ENCODE data around the gene HYOU1. TPM values are rescaled to one million over a fixed set of nuclear protein-coding genes. Genes with fewer than 3 reads are reported as not detected.
"Not testable (repeated sequence)": the region's sequence is repeated elsewhere in the genome, so short reads cannot be mapped to it uniquely, and the experiment has no call there.

The HYOU1 gene
- total RNA-seq, 1 experiment from 2014 or later: 205 TPM

DNA sequence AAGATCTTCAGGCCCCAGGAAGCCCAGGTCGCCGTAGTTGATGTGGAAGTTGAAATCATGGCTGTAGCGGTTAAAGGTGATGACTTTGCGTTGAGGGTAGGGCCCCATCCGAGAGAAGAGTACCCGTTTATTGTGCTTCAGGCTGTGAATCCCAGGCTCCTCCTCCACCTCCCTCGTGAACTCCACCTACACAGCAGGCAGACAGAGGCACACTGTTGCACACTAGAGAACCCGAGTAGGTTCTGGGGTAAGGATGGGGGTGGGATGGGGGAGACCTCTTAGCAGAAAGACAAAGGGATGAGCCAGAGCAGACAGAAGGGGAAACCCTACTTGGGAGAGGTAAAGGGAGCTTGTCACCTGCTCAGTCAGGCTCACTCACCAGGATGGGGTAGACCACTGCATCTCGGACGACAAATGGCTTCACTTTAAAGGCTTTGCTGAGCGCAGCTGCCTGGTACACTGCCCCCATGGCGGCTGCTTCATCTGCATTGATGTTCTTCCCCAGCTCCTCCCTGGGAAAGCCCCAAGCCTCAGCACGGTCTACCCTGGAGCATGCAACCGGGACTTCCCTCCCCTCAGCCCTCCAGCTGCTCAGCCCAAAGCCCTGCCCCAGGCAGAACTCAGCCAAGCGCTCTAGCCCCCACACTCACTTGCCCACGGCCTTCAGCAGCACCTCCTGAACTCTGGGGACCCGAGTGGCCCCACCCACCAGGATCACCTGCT is 5.4 kb downstream of the HYOU1 start:
- DNase-seq (ENCODE audit: low spot score): no peak
- in situ Hi-C loops (cut with HindIII; ENCODE audit: low sequenced_read_pairs): no loop called here

DNA sequence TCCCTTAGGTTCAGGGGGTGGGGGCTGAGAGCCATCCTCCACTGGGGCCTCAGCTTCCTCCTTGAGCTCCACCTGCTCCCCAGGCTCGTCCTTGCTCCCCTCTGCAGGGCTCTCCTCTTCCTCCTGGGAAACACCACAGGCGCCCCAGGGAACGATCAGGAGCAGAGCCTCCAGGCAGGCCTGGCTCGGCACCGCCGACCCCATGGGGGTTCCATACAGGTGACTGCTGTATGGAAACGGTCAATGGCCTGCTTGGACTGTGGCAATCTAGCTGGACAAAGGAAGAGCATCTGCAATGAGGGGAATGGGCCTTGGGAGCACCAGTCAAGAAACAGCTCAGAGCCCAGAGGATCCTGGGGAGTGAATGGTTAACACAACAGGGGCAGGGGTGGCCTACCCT is 7.9 kb downstream of the HYOU1 start:
- no peak for DNase-seq (ENCODE audit: low spot score)
- in situ Hi-C loops (cut with HindIII; ENCODE audit: low sequenced_read_pairs): no loop called here

DNA sequence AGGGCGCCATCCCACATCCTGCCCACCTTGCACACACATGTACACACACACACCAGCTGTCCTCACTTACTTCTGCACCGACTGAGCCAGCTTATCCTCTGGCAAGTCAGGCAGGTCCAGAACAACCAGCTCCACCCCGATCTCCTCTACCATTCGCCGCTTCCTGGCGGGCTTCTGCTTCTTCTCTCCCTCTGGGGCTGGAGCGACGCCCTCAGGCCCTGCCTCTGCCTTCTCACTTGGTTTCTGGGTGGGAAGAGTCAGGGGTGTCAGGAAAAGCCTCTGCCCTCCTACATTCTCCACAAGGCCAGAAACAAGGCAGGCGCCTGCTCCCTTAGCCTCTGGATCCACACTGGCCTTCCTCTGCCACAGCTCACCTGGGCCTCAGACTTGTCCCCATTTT is 8.4 kb downstream of the HYOU1 start:
- in situ Hi-C loops (cut with HindIII; ENCODE audit: low sequenced_read_pairs): no loop called here
- DNase-seq (ENCODE audit: low spot score): no peak

DNA sequence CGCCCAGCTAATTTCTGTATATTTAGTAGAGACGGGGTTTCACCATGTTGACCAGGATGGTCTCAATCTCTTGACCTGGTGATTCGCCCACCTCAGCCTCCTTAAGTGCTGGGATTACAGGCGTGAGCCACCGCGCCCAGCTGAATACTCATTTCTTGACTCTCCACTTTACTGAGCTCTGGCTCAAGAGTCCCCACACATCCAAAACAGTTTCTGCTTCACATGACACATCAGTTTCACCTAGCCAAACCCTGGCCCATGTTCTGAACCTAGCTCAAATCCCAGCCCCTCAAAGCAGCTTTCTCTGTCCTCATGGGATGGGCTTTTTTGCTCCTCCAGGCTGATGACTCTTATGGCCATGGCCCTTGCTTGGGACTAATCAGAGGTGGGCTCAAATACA is 9.8 kb downstream of the HYOU1 start:
- in situ Hi-C loops (cut with HindIII; ENCODE audit: low sequenced_read_pairs): no loop called here
- no peak for DNase-seq (ENCODE audit: low spot score)

DNA sequence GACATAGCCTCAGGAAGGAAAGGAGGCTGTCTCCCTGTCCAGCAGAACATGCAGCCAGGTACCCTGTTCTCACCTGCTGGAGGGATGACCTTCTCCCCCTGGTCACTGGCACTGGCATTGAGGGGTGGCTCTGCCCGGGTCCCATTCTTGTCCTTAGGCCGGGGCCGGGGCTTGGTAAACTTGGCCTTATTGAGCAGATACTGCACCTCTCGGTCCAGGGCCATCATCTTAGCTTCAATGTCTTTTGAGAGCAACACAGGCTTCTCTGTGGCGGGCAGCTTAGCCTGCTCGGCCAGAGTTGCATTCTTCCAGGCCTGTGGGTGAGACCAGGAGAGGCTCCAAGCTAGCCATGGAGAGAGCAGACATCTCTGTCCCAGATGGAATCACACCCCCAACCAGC is 10.5 kb downstream of the HYOU1 start:
- in situ Hi-C loops (cut with HindIII; ENCODE audit: low sequenced_read_pairs): no loop called here
- no peak for DNase-seq (ENCODE audit: low spot score)

DNA sequence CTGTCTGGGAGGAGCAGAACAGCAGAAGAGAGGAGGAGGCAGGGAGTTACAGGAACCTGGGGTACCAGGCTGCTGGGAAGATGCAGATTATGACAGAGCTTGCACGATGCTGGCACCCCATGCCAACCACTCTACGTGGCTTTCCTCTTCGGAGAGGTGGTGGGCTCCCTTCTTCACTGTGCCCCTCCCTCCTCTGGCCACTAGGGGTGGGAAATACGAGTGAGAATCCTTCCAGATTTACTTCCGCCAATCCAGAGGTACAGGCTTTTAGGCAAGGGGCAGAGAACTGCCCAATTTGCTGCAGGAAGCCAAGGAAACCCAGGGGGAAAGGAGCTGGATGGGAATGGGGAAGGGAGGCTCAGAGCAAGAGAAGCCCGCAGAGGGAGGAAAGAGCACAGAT is 12.3 kb downstream of the HYOU1 start:
- in situ Hi-C loops (cut with HindIII; ENCODE audit: low sequenced_read_pairs): no loop called here
- no peak for DNase-seq (ENCODE audit: low spot score)

DNA sequence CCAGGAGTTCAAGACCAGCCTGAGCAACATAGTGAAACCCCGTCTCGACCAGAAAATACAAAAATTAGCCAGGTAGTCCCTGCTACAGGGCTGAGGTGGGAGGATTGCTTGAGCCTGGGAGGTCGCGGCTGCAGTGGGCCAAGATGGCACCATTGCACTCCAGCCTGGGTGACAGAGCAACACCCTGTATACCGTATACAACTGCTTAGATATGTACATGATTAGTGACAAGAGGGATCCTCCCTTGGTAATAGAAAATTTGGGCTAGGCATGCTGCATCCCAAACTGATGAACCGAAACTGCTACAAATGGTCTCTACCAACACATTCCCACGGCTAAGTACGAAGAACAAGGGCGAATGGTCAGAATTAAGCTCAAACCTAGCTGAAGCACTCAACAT is 14.1 kb downstream of the HYOU1 start:
- in situ Hi-C loops (cut with HindIII; ENCODE audit: low sequenced_read_pairs): no loop called here

DNA sequence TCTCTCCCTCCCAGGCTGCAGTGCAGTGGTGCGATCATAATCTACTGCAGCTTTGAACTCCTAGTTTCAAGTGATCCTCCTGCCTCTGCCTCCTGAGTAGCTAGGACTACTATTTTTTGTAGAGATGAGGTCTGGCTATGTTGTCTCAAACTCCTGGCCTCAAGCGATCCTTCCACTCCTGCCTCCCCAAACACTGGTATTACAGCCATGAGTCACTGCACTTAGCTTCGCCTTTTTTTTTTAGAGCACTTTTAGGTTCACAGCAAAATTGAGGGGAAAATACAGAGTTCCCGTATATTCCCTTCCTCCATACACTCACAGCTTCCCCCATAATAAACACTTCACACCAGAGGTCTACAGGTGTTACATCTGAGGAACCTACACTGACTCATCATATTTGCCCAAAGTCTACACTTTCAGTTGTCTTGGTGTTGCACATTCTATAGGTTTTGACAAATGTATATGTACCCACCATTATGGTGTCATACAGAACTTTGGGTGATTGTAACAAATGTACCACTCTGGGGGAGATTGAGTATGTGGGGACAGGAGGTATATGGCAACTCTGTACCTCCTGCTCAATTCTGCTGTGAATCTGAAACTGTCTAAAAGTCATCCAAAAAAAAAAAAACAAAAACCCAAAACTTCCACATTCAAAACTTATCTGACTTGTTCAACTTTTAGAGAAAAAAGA is 15.0 kb downstream of the HYOU1 start:
- in situ Hi-C loops (cut with HindIII; ENCODE audit: low sequenced_read_pairs): no loop called here
- DNase-seq (ENCODE audit: low spot score): no peak

More for the DNA sequence above, 14.1 kb downstream of the HYOU1 start:
- DNase-seq (ENCODE audit: low spot score): no peak

DNA sequence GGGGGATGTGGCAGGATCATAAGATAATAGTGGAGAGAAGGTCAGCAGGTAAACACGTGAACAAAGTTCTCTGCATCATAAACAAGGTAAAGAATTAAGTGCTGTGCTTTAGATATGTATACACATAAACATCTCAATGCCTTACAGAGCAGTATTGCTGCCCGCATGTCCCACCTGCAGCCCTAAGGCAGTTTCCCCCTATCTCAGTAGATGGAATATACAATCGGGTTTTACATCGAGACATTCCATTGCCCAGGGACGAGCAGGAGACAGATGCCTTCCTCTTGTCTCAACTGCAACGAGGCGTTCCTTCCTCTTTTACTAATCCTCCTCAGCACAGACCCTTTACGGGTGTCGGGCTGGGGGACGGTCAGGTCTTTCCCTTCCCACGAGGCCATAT is 17.5 kb downstream of the HYOU1 start:
- DNase-seq (ENCODE audit: low spot score); in situ Hi-C loops (cut with HindIII; ENCODE audit: low sequenced_read_pairs): not testable (repeated sequence)

DNA sequence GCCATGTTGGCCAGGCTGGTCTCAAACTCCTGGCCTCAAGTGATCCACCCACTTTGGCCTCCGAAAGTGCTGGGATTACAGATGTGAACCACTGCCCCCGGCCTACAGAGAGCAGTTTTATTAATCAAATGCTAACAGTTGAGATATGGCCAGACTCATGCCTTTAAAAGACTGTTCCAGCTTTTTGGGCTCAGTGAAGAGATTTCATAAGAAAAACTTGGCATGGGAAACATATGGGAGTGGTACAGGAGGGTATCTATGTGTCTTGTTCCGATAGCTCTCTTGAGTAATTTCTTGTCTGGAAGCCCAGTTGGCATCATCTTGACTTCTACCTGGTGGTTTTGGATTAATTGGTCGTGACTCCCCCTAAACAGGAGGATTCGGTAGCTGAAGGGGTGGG is 18.1 kb downstream of the HYOU1 start:
- in situ Hi-C loops (cut with HindIII; ENCODE audit: low sequenced_read_pairs): no loop called here
- DNase-seq (ENCODE audit: low spot score): no peak

DNA sequence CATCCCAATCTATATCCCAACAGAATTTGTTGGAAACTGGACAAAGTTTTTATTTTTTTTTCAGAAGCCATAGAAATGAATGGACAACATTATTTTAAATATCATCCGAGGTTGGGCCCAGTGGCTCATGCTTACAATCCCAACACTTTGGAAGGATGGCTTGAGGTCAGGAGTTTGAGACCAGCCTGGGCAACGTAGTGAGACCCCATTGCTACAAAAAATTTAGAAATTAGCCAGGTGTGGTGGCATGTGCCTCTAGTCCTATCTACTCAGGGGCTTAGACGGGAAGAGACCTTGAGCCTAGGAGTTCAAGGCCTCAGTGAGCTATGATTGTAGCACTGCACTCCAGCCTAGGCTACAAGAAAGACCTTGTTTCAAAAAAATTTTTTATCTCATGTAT is 22.2 kb downstream of the HYOU1 start:
- in situ Hi-C loops (cut with HindIII; ENCODE audit: low sequenced_read_pairs): no loop called here
- no peak for DNase-seq (ENCODE audit: low spot score)

DNA sequence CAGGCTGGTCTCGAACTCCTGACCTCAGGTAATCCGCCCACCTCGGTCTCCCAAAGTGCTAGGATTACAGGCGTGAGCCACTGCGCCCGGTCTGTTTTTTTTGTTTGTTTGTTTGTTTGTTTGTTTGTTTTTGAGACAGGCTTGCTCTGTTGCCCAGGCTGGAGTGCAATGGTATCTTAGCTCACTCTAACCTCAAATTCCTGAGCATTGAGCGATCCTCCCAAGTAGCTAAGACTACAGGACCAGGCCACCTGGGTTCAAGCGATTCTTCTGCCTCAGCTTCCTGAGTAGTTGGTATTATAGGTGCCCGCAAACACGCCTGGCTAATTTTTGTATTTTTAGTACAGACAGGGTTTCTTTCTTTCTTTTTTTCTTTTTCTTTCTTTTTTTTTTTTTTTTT is 23.6 kb downstream of the HYOU1 start:
- DNase-seq (ENCODE audit: low spot score); in situ Hi-C loops (cut with HindIII; ENCODE audit: low sequenced_read_pairs): not testable (repeated sequence)

DNA sequence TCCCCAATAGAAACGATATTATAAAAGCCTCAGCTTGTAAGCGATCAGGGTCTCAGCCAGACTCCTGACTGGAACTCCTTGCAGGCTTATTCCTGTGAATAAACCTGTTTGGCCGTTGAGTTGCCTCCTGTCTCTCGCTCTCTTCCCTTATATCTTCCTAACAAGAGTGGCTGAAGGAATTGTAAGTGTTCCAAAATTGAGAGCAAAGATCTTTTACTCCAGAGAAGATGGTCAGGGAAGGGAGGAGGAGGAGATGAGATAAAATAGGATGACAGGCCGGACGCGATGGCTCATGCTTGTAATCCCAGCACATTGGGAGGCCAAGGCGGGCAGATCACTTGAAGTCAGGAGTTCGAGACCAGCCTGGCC is 25.1 kb downstream of the HYOU1 start:
- DNase-seq (ENCODE audit: low spot score): no peak
- in situ Hi-C loops (cut with HindIII; ENCODE audit: low sequenced_read_pairs): no loop called here

DNA sequence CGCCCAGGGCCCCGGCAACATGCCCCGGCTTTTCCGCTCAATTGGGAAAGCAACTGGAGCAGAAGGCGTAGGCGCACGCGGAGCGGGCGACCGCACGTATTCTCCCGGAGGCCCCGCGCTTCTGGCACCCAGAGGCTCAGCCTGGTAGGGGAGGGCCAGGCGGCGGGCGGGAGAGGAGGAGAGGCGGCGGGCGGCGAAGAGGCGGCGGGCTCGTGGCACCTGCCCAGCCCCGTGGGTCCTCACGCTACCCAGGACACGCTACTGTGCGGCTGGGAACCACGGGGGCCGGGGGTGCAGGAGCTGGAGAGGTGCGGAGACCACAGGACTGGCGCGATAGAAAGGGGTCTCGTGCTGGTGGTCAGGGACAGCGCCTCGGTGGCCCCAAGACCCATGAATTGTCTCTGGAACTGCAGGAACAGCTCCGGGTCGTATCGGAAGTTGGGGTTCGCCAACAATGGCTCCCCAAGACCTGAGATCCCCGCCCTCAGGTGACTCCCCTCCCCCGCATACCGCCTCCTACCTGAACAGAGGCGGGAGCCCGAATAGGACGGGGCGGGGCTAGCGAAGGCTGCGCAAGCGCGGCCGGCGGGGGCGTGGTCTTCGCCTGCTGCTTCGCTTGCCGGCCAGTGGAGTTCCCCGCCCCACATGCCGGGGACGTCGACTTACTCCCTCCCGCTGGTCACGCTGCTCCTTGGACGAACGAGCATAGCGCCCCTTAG is 26.5 kb downstream of the HYOU1 start, which contains the start of gene SLC37A4:
TSS of gene SLC37A4 (minus strand) at position 549 of the 719 bp plus-strand sequence.
- in situ Hi-C loops (cut with HindIII; ENCODE audit: low sequenced_read_pairs): no loop called here
- peak; percentile 98 for DNase-seq (ENCODE audit: low spot score)

DNA sequence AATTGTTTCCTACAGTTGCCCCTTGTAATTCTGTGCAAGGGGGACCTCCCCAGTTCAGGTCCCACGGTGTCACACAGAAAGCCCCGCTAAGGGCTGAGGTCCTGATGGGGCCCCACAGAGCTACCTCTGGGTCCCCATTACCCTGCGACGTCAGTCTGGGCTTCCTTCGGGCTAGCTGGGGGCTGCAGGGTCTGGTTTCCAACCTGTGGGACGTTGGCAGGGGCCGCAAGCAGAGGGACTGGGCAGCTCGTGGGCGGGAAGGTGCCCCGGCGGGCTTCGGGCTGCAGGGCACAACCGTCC is 27.0 kb downstream of the HYOU1 start:
- in situ Hi-C loops (cut with HindIII; ENCODE audit: low sequenced_read_pairs): no loop called here
- no peak for DNase-seq (ENCODE audit: low spot score)

DNA sequence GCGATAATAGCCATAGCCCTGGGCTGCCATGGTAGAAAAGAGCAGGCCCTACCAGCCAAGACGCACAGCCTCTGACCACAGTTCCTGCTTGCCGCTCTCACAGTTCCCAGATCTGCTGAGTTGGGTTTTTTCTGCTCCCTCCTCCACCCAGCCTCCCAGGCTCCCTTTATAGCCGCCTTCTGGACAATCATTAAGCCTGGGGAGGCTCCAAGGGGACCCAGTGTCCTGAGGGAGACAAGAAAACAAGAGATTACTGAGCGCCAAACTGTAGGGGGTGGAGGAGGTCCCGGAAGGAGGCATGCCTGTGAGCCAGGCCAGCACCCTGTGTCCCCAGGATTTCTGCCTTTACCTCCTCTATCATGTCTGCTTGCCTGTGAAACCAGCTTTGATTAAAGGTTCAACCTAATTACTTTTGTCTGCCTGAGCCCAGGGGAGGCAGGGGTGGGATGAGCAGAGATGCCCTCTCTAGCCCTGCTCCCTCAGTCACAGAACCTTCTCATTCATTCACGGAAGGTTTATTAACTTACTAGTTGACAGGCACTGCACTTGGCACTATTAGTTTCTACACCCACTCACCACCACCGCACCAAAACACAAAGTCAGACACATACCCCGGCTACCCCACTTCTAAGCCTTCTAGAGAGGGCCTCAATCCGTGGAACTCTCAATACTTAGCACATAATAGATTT is 27.5 kb downstream of the HYOU1 start:
- in situ Hi-C loops (cut with HindIII; ENCODE audit: low sequenced_read_pairs): no loop called here
- peak; percentile 40 for DNase-seq (ENCODE audit: low spot score)

DNA sequence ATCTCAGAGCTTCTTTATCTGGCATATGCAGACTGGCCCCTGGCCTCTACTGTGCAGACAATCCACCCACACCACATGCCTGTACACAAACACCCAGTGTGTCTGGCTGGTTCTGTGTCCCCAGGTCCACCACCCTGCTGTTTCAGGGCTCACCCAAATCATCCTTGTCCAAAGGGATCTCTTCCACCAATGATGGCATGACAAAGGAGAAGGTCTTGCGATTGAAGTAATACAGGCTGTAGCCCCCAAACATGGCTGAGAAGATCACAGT is 28.0 kb downstream of the HYOU1 start:
- in situ Hi-C loops (cut with HindIII; ENCODE audit: low sequenced_read_pairs): no loop called here
- DNase-seq (ENCODE audit: low spot score): no peak

DNA sequence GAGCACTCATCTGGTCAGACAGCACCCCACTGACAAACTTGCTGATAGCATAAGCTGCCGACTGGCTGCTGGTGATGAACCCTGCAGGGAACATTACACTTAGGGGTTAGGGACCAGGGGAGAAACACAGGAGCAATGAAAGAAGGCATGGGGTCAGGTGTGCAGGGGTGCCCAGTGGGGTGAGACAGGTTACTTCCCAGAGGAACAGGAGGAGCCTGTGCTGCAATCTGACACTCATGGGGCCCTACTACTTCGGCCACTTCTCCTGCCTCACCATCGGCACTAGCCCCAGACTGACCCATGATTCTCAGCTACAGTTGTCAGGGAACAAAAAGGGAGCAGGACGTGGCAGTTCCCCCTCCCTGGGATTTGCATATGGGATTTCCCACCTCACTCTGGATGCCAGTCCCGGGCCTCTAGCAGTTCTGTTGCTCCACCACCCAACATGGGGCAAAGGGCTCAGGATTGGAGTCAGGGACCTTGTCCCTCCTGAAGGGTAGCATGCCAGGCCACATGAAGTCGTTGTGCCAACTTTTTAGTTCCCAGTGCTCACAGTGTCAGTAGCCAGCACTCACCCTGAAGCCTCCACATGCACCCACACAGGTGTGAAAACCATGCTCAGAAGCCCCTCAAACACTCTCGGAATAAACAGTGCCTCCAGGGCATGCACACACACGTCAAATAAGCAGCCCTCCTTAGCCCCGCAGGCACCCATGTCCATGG is 28.5 kb downstream of the HYOU1 start:
- DNase-seq (ENCODE audit: low spot score): no peak
- in situ Hi-C loops (cut with HindIII; ENCODE audit: low sequenced_read_pairs): no loop called here

DNA sequence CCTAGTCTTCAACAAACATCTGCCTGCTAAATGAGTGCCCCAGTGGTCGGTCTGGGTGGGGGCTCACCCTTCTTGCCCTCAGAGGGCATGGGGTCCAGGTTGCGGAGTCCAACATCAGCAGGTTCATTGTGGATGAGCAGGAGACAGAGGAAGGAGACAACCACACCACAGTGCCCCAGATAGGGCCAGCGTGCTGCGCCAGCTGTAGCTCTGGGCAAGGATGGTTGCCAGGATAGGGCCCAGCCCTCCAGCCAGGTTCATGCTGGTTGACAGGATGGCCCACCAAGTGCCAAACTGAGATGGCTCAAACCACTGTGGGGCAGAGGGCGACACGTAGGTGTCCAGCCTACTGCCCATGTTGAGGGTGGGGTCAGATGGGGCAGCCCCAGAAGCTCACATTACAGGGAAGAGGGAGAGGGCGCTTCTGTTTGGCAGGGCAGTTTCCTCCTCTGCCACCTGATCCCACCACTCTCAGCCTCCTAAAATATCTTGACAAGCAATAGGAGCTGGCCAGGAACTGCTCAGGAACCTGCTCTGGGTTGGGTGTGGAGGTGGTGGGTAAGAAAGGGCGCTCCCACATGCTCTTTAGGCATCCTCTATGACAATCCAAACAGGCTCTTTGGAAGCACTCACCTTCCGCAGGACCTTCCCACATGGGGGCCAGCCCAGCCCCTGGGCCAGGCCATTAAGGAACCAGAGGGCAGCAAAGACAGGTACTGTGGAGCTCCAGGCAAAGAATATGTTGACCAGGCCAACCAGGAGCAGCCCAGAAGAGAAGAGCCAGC is 29.3 kb downstream of the HYOU1 start:
- DNase-seq (ENCODE audit: low spot score): no peak
- in situ Hi-C loops (cut with HindIII; ENCODE audit: low sequenced_read_pairs): no loop called here

Measured in G401 (cell line).